C4-2B (cell line): ENCODE results near the gene EBP.

Experiments
- CTCF ChIP-seq: fragments of 450-650 bp; conservative IDR thresholded peaks from 2 replicates; pipeline ENCODE4 v1.5.1; 2017; ENCODE audit warnings: mild to moderate bottlenecking
- ZFX ChIP-seq: fragments of 450-650 bp; IDR thresholded peaks from 2 replicates; pipeline ENCODE4 v1.6.1; 2017

- TF ChIP-seq CTCF (no peak), ZFX (no peak)
Observed at GRCh38 chrX:48531358-48531959, 9.9 kb downstream of the EBP start.
